Prostate gland (tissue), 2 donors: Measurements from ENCODE around the gene MRPS10. TPM values are rescaled to one million over a fixed set of nuclear protein-coding genes. Genes with fewer than 3 reads are reported as not detected.

Experiments used
- DNase-seq: peaks from one replicate; pipeline ENCODE4 v3.0.0-alpha.2; 2019; ENCODE audit warnings: low spot score
- H3K27ac ChIP-seq, 2 donors: fragments of 200-600 bp; sonication (generic); 2 replicates each; pipeline ENCODE4 v1.5.1; 2017 to 2019
- H3K27me3 ChIP-seq: fragments of 200-600 bp; sonication (generic); replicated peaks from 2 replicates; pipeline ENCODE4 v1.5.1; 2019; ENCODE audit not compliant: insufficient read depth
- H3K36me3 ChIP-seq, 2 donors: fragments of 200-600 bp; sonication (generic); 1 replicate in 1 of 2; 2 replicates in 1 of 2; pipeline versions ENCODE4 v1.5.1 to v1.8.1; 2017 to 2019
- H3K4me1 ChIP-seq: fragments of 200-600 bp; sonication (generic); replicated peaks from 2 replicates; pipeline ENCODE4 v1.5.1; 2019
- H3K4me3 ChIP-seq, 2 donors: fragments of 200-600 bp; sonication (generic); 2 replicates each; pipeline ENCODE4 v1.5.1; 2017 to 2019
- H3K9me3 ChIP-seq: fragments of 200-600 bp; sonication (generic); 2 replicates; pipeline ENCODE4 v1.5.1; 2017
- CTCF ChIP-seq, 4 experiments: fragments of 200-600 bp in 2 of 4; fragments of 450-650 bp in 2 of 4; sonication (generic) in 2 of 4; IDR thresholded peaks; 1 replicate in 3 of 4; 2 replicates in 1 of 4; pipeline ENCODE4 v1.5.1; 2016 to 2019; ENCODE audit warnings: antibody characterized with exemption in 4 of 4, mild to moderate bottlenecking in 2 of 4, moderate library complexity in 2 of 4
- POLR2A ChIP-seq: fragments of 450-650 bp; IDR thresholded peaks from one replicate; pipeline ENCODE4 v1.6.1; 2016; ENCODE audit warnings: antibody characterized with exemption, mild to moderate bottlenecking
- POLR2AphosphoS5 ChIP-seq: sonication (generic); formaldehyde crosslinking; IDR thresholded peaks from one replicate; pipeline ENCODE4 v1.6.1; 2017; ENCODE audit warnings: antibody characterized with exemption
- WGBS: methylation state at CpG from one replicate; pipeline ENCODE4 v1.1.5; 2018; 5-methylcytosine and 5-hydroxymethylcytosine counted together
- intact Hi-C: fragments of 100-400 bp; cut with DNase I; formaldehyde crosslinking; loops from one replicate; pipeline ENCODE4 v1.14.2; 2022
- total RNA-seq, 2 donors: library from RNA; depleted of rRNA; stranded (reverse); fragments of >200 nt; gene quantifications; one replicate each; pipeline ENCODE4 v1.1.0, GENCODE V29; 2016

Gene MRPS10
- total RNA-seq, 2 donors from 2014 or later: 27.5 to 31.8 TPM

GRCh38 chr6:42158011-42158410 is 59.6 kb downstream of the MRPS10 start:
- H3K4me3 ChIP-seq: no peak overlapping the region
- H3K27ac ChIP-seq: no peak overlapping the region
- H3K36me3 ChIP-seq: no peaks in the 10 kb centered on the region
- H3K27me3 ChIP-seq: no peaks in the 10 kb centered on the region
- no peaks in the 10 kb centered on the region for H3K9me3 ChIP-seq
- TF ChIP-seq CTCF (IDR thresholded peaks at IDR 0.05) (no peak), POLR2AphosphoS5 (no peak), POLR2A (no peak)
- no peaks in the 10 kb centered on the region for H3K4me1 ChIP-seq
- 86% methylated on average over 2 of the region's 2 CpGs for whole genome bisulfite sequencing
- no peak for DNase-seq
- intact Hi-C loops: no loop called here

Other genes starting within 250 kb of the MRPS10 start
- gene TAF8, start 167.3 kb downstream of the MRPS10 start, total RNA-seq: 10 to 100 TPM; 35.4 to 42.5 TPM
- gene C6orf132, start 75.2 kb downstream of the MRPS10 start, total RNA-seq: 10 to 100 TPM; 30.8 to 45.9 TPM
- gene GUCA1A, start 44.5 kb downstream of the MRPS10 start, total RNA-seq: 1 to 10 TPM in 1 of 2 donors, not detected in 1; 2.1 TPM
- under 1 TPM in 1 of 2 donors, not detected in 1; 0.68 TPM for gene GUCA1B, start 22.9 kb downstream of the MRPS10 start, total RNA-seq
- gene TRERF1, start 234.1 kb upstream of the MRPS10 start, total RNA-seq: 10 to 100 TPM in 1 of 2 donors, 1 to 10 TPM in 1; 9.5 to 34.8 TPM